C1 segment of cervical spinal cord (tissue), 14 donors: Measurements from ENCODE around the gene GPR158.

Source experiments
- DNase-seq, 14 donors: peaks; one replicate each; lab custom pipeline; 2025; lab: John Stamatoyannopoulos, UW

Gene GPR158

DNA sequence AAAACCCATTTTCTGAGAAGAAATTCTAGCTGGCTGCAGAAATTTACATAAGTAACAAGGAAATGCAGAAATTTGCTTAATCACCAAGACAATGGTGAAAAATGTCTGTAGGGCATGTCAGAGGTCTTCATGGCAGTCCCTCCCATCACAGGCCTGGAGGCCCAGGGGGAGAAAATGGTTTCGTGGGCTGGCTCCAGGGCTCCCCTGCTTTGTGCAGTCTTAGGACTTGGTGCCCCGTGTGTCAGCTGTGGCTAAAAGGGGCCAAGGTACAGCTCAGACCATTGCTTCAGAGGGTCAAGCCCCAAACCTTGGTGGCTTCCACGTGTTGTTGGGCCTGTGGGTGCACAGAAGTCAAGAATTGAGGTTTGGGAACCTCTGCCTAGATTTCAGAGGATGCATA is 215.9 kb downstream of the GPR158 start:
- DNase-seq, result no peak

DNA sequence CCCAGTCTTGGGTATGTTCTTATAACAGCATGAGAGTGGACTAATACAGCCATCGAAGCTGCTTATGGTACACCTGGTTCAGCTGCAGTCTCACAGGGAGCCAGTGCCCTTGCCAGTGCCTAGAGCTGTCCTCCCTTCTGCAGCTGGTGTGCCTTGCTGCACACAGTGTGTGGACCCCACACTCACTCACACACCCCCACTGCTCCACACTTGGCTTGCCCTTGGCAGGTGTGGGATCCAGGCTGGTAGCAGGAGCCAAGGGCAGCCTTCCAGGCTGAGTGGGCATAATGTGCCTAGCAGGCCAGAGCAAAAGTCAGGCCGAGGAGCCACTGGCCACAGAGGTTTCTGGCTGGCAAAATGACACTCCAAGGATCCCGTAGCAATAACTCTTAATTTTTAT is 217.3 kb downstream of the GPR158 start:
- DNase-seq, result no peak

DNA sequence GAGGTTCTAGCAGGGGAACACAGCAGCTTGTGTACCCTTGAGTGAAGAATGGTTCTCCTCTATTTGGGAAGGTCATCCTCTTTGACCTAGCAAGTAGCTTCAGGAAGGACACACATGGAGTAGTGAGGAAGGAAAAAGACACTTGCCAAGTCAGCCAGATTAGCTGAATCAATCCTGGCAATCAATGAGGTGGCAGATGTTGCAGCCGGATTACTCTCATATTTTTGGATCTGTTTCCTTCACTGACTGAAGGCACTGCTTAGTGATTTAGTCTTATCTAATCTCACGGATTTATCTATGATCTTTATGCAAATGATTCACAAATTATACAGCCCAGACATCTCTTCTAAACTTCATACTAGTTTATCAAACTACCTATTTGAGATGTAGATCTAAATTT is 218.8 kb downstream of the GPR158 start:
- DNase-seq, result peak in 1 of 14 donors; percentile 84

DNA sequence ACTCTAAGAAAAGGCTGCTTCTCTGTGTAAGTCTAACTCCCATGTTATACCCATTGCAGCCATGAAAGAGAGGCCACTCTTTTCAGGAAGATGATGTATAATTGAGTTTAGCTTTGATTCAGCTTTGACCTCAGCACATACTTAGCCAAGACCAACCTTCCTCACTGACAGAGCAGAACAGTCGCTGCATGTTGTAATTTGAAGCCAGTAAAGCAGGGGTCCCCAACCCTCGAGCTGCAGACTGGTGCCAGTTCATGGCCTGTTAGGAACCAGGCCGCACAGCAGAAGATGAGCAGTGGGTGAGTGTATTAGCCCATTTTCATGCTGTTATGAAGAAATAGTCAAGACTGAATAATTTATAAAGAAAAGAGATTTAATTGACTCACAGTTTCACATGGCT is 223.9 kb downstream of the GPR158 start:
- no peak for DNase-seq

DNA sequence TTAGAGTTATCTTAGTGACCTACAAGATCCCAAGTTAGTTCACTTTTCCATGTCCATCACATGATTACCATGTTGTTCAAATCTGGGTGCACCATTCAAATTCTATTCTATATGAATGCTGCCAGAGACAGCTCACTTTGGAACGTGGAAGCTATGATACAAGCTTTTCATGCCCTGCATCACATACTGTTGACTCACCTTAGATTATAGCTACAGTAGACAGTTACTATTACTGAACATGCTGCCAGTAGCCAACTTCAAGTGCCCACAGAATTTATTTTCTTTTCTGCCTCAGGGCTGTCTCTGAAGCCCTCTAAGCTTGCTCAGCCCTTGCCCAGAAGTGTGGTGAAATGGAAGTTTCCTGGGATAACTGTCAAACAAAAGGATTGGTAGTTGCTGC is 231.1 kb downstream of the GPR158 start:
- no peak for DNase-seq

DNA sequence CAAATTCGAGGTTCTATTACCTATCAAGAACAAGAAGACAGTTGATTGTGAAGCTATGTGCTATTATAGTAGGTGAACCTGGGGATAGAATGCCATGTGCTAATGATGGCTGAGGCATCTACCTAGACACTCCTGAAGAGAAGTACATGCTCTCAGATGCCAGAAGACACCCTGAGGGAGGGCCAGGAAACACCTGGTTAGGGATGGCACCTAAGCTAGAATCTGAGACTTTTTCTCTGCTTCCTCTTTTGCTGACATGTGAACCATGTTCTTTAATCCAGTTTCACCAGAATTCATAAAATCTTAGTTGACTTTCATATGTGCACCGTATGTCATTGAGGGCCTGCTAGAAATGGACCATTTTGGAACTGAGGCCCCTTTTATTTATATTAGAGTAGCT is 242.8 kb downstream of the GPR158 start:
- DNase-seq, result no peak

DNA sequence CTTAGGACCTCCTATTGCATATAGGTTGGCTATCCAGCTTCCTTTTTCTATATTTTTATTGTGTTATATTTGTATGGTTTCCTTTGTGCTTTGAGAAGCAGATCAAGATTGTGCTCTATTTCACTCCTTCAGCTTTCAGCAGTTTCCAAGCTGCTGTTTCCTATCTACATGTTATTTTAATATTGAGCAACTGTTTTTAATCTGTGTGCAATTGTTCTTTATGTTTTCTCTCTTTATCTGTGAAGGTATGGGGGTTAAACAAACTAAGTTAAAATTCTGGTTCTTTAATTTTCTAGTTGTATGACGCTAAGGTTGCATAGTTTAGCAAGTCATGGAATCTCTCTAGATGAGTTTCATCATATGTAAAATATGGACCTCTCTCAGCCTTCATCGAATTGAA is 251.0 kb downstream of the GPR158 start:
- DNase-seq, result no peak

DNA sequence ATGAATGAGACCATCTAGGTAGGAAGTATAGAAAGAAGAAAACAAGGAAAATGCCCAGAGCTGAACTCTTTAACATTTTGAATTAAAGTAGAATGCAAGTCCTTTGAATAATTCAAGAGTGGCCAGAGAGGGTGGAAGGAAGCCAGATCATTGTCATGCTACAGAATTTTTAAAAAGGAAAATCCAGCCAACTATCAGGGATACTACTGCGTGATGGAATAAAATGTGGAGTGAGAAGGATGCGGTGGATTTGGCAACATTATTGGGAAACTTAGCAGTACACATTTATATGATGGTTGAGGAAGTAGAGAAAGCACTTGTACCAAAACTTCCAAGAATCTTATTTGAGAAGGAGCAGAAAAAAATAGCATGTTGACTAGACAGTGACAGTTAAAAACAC is 261.6 kb downstream of the GPR158 start:
- no peak for DNase-seq

DNA sequence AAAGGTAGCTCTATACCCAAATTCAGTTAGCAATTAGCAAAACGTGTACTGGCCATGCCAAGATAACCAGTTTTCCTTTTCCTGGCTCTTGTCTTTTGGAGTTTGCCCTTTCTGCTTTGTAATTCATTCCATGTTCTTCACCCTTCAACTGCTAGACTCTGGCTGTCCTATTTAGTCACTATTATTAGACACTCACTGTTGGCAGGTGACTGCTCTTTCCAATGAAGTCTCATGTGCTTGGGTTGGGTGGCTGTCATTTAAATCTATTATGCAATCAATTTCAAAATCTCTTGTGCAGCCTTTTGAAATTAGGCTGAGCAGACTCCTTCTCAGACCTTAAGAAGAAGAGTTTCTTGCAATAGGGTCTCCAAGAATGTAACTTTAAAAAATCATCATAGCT is 266.5 kb downstream of the GPR158 start:
- DNase-seq, result peak in 1 of 14 donors; percentile 73

DNA sequence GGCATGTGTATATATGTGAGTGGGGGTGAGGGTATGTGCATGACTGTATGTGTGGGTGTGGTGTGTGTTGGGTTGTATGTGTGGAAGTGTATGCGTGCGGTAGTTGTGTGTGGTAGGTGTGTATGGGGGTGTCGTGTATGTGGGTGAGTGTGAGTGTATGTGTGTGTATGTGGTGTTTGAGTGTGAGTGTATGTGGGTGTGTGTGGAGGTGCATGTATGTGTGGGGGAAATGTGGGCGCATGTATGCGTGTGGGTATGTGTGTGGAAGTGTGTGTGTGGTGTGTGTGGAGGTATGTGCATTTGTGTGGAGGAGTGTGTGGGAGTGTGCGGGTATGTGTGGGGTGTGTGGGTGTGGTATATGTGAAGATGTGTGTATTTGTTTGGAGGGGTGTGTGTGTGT is 269.5 kb downstream of the GPR158 start:
- no peak for DNase-seq

DNA sequence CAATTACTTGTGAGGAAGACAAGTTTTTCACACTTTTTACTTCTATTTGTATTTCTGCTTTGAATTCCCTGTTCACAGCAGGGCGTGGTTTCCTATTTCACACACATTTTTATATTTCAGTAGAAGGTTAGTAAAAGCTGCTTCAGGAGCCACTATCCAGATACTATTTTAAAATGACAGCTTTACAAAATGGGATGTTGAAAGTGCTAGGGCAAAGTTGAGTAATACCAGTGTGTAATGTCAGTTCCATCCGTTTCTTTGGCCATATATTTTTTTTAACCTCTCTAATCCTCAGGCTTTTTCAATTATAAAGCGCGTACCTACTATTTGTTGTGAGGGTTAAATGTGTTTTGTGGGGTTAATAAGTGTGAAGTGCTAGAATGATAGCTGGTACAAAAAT is 276.6 kb downstream of the GPR158 start:
- no peak for DNase-seq

DNA sequence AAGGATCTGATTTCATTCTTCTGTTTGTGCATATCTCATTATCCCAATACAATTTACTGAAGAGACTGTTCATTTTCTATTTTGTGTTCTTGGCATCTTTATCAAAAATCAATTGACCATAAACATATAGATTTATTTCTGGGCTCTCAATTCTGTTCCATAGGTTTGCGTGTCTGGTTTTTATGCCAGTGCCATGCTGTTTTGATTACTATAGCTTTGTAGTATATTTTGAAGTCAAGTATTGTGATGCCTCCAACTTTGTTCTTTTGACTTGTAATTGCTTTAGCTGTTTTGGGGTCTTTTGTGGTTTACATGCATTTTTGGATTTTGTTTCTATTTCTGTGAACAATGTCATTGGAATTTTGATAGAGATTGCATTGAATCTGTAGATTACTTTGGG is 278.8 kb downstream of the GPR158 start:
- DNase-seq, result no peak

DNA sequence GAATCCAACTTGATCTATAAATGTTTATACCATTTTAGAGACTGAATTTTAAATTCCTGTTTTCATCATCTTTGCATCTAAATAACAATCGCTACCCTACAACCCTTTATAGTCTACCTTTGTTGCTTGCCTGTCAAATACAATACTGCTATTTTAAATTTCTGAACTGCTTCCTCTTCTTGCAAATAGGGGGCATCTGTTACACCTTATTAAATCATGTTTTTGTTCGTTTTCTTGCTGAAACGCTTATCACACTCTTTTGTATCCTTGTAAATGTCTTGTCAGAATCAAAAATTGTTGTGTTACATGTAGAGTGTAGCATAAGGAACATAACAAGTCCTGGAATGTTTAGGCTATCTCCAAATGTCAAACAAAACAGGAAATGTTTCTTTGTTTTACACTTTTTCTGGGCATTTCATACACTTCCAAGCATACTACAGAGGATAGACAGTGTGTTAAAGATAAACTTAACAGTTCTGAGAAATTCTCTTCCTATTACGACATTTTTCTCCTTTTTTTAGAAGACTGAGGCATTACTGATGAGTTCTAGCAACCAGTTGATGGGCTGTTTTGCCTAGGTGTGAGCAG is 281.3 kb downstream of the GPR158 start:
- DNase-seq, result no peak

DNA sequence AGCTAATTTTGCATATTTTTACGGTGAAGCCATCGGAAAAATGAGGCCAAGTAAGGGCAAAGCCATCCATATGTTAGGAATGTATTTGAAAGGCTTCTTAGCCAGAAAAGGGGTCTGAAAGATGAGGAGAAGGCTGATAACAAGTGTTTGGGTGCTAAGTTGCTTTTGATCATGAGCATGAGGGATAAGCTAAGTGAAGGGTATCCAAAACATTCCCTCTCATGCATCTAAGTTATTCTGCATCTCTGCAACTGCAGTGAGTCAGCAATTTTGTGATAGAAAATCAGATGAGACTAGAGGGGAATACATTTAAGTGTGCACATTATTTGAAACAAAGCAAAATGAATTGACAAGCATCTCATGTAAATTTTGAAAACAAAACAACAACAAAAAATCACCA is 282.8 kb downstream of the GPR158 start:
- DNase-seq, result no peak

DNA sequence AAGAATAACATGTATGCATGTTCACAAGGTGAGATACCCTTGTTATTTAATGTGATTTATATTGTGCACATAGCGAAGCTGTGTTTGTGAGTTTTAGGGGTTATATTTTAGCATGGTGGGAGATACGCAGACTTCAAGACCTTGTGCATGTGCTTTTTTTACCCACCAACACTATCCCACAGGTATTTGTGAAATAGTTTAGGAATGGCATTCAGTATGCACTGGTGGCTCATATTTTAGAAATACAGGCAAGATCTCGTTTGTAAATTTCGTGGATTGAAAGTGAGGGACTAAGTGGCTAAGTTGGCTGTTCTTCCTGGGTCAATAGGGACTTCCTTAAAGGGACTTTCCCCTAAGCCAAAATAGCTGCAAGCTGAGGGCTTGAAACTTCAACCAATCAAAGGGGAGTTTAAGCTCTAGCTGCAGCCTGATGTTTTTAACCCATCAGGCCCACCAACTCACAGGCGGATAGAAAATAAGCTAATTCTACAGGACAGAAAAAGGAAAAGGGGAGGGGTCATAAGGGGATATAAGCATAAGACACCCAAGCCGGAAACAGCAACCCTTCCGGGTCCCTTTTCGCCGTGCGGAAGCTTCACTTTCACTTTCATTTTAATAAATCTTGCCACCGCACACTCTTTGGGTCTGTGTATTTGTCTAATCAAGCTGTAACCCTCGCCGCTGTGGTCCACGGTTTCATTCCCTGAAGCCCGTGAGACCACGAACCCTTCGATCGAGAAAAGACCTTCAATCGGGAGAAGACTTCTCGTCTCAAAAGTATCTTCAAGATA is 291.0 kb downstream of the GPR158 start:
- DNase-seq, result no peak

DNA sequence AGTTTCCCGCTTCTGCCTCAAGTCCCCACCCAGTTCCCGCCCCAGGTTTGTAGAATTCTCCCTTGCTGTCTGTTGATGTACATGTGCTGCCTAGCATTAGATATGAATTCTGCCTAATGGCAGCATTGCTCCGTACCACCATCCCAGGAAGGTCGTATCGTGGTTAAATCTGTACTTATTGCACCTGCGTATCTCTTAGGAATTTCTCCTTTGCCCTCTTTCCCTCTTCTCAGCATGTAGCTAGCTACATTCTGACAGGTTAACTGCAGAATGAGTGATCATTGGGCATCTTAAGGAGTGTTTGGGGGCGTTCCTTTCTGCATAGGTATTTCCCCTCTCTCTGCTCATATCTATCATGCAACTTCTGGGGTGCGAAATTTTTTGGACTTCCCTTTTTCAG is 293.1 kb downstream of the GPR158 start:
- no peak for DNase-seq

DNA sequence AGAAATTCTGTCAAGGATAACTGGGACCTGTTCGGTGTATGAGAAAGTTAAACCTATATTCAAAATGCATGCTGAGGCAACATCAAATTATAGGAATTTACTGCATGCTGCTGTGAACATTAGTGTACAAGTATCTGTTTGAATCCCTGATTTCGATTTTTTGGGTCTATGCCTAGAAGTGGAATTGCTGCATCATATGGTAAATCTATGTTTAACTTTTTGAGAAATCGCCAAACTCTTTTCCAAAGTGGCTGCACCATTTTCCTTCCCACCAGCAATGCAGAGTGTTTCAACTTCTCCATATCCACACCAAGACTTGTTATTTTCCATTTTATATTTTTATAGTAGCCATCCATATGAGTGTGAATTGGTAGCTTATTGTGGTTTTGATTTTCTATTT is 306.7 kb downstream of the GPR158 start:
- DNase-seq, result no peak

DNA sequence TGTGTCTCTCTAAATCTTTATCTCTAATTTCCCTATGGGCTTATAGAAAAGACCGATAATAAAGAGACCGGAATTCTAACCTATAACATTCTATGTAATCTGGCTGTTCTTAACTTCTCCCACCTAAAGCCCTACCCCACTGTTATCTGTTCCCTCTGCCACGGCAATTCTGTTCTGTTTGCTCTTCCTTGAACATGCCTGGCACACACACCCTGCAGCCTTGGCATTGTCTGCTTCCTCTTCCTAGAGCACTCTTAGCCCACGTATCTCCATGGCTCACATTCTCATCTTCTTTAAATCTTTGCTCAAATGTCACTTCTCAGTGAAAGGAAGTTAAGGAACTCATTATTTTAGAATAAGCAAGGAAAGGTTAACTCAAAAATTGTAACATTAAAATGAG is 309.2 kb downstream of the GPR158 start:
- DNase-seq, result peak in 1 of 14 donors; percentile 67

DNA sequence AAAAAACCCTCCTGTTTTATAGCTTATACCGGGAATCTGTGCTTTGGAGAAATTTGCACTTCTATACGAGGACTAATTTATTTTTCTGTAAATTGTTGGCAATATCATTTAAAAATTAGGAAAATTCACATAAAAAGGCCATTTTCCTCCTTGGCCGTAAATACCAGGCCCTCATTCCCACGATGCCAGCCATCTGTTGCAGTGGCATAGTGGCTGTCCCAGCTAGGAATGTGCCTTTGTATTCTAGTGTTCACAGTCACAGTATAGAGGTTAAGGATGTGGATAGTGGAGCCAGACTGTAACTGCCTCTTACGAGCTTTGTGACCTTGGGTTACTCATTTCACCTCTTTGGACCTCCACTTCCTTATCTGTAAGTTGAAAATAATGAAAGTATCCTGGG is 312.5 kb downstream of the GPR158 start:
- peak in 1 of 14 donors; percentile 36 for DNase-seq

DNA sequence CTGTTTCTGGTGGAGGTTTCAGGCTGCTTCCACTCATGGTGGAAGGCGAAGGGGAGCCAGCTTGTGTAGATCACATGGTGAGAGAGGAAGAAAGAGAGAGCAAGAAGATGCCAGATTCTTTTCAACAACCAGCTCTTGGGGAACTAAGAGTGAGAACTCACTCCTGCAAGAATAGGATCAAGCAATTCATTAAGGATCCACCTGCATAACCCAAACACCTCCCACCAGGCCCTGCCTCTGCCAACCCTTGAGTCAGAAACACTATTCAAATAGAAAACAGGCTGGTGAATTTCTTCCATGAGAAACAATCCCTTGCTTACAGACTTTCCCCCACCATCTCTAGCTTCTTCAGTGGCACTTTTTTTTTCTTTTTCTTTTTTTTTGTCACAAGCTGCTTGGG is 317.2 kb downstream of the GPR158 start:
- no peak for DNase-seq

DNA sequence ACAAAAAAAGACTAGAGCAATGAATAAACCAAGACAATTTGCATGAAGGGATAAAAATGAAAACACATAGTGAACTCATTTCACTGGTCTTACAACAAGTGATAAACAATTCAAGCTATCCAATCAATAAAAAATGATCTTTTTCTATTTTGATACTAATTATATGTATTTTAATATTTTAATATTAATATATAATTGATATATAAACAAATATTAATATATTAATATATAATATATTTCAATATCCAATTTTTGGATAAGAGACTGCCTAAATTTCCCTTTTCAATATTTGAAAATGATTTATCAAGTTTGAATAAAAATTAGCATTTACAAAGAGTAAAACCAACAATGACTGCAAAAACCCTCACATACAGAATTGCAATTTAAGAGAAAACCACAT is 317.9 kb downstream of the GPR158 start:
- DNase-seq, result no peak

DNA sequence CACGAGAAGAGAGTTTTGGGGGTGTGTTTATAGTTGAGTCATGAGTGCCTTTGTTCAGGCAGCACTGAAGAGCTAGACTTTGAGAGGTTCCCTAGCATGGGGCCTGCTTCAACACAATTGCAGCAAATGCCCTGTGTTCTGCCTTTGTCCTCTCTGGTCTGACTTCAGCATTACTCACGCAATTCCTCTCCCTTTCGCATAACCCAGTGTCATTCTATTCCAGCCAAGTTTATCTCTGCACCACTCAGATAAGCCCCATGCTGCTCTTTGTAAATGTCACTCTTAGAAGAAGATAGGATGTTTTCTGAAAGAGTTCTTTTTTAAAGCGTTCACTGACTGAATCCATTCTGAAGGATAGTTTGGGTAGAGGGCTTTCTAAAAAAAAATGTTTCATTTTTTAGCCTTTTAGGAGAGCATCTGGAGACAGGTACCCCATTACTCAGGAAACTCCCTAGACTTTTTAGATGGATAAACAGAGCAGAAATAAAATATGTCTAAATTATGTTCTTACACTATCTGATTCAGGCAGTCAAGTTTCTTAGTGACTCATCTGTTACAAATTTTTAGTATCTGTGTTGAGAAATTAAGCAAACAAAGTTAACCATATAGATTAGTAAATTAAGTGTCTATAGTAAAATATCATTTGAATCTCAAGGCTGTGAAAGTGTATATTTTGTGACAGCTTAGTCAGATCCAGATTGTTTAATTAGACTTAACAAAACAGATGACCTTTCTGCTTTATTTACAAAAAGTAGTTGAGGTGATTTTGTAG is 318.5 kb downstream of the GPR158 start:
- DNase-seq, result peak in 5 of 14 donors; percentile 1 to 52 (median 11)

DNA sequence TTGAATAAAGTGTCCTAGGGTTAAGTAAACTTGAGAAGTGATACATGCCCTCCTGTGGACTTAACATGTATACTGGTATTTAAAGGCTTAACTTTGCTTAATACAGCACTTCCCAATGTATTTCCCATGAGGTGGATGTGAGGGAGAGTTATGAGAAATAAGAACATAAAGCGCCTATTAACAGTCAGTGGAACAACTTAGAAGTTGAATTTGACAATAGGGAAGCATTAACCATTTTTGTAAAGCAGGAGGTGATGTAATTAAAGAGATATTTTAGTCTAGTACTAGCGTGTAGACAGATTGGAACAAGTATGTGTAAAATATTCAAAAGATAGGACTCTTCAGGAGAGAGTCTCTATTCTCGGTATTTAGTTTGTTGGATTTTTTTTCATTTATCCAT is 322.4 kb downstream of the GPR158 start:
- no peak for DNase-seq
